IMR-90 (cell line): Measurements from ENCODE around the gene HJURP. TPM values are rescaled to one million over a fixed set of nuclear protein-coding genes. Genes with fewer than 3 reads are reported as not detected.

ENCODE experiments used
- ATAC-seq: fragments of 200-7000 bp; cut with Tn5 transposase; 2 replicates; pipeline ENCODE4 v1.9.1; 2020; ENCODE audit warnings: low read depth, mild to moderate bottlenecking, moderate library complexity
- BruUV-seq: library from RNA; stranded (reverse); fragments of 400-500 nt; replicated peaks from 2 replicates; lab custom pipeline; 2021; lab: Mats Ljungman, UMichigan
- CTCF ChIA-PET: fragments of 300-600 bp; formaldehyde crosslinking; extraction: SDS; loops from one replicate; lab custom pipeline; 2021; ENCODE audit warnings: antibody characterized with exemption; lab: Yijun Ruan, JAX
- POLR2A ChIA-PET: fragments of 300-600 bp; sonication (Branson Sonifier 250); formaldehyde crosslinking; loops from one replicate; lab custom pipeline; 2022; ENCODE audit warnings: antibody characterized with exemption; ENCODE audit not compliant: unreplicated experiment; lab: Charles Lee
- DNase-seq: peaks from one replicate; pipeline ENCODE4 v3.0.0; 2013
- H2AFZ ChIP-seq: replicated peaks from 2 replicates; pipeline ENCODE3; 2013; ENCODE audit warnings: low read length, mild to moderate bottlenecking; ENCODE audit not compliant: poor library complexity
- H2AK5ac ChIP-seq: 2 replicates; pipeline ENCODE4 v1.6.1; 2013; ENCODE audit warnings: low read depth, low read length, inconsistent platforms
- H2AK9ac ChIP-seq: replicated peaks from 2 replicates; pipeline ENCODE3; 2013; ENCODE audit warnings: mild to moderate bottlenecking, low read depth, low read length, moderate library complexity; ENCODE audit not compliant: poor library complexity
- H2BK120ac ChIP-seq: 2 replicates; pipeline ENCODE4 v1.6.1; 2013; ENCODE audit warnings: low read depth, low read length, inconsistent platforms
- H2BK15ac ChIP-seq: 3 replicates; pipeline ENCODE4 v1.6.1; 2013; ENCODE audit warnings: low read depth, low read length, inconsistent platforms
- H2BK20ac ChIP-seq: 2 replicates; pipeline ENCODE4 v1.6.1; 2013; ENCODE audit warnings: low read depth, mild to moderate bottlenecking, inconsistent platforms, low read length, moderate library complexity
- H2BK5ac ChIP-seq: 2 replicates; pipeline ENCODE4 v1.6.1; 2013; ENCODE audit warnings: mild to moderate bottlenecking, low read depth, low read length, inconsistent platforms; ENCODE audit not compliant: poor library complexity, severe bottlenecking
- H3K14ac ChIP-seq: replicated peaks from 2 replicates; pipeline ENCODE4 v1.6.1; 2013; ENCODE audit warnings: low read depth, low read length, inconsistent platforms
- H3K18ac ChIP-seq: 2 replicates; pipeline ENCODE4 v1.6.1; 2013; ENCODE audit warnings: low read depth, low read length, control low read depth
- H3K23ac ChIP-seq: 2 replicates; pipeline ENCODE4 v1.6.1; 2013; ENCODE audit warnings: low read depth, low read length, inconsistent platforms
- H3K27ac ChIP-seq: 2 replicates; pipeline ENCODE4 v1.5.1; 2013; ENCODE audit warnings: mild to moderate bottlenecking, control low read depth, low read length; ENCODE audit not compliant: insufficient read depth
- H3K27me3 ChIP-seq: 2 replicates; pipeline ENCODE4 v1.6.1; 2013; ENCODE audit warnings: low read length; ENCODE audit not compliant: control insufficient read depth, insufficient read depth
- H3K36me3 ChIP-seq: 2 replicates; pipeline ENCODE4 v1.6.1; 2013; ENCODE audit warnings: low read length, mixed read lengths; ENCODE audit not compliant: control insufficient read depth, insufficient read depth
- H3K4ac ChIP-seq: 2 replicates; pipeline ENCODE4 v1.6.1; 2013; ENCODE audit warnings: low read depth, low read length, inconsistent platforms
- H3K4me1 ChIP-seq: 2 replicates; pipeline ENCODE4 v1.6.1; 2013; ENCODE audit warnings: low read length, mixed read lengths; ENCODE audit not compliant: control insufficient read depth, insufficient read depth
- H3K4me2 ChIP-seq: 2 replicates; pipeline ENCODE4 v1.6.1; 2013; ENCODE audit warnings: low read depth, mild to moderate bottlenecking, control low read depth, low read length, moderate library complexity
- H3K4me3 ChIP-seq: 2 replicates; pipeline ENCODE4 v1.5.1; 2013; ENCODE audit warnings: low read depth, mild to moderate bottlenecking, control low read depth, low read length, moderate library complexity; ENCODE audit not compliant: insufficient read depth
- H3K56ac ChIP-seq: 2 replicates; pipeline ENCODE4 v1.6.1; 2013; ENCODE audit warnings: low read length, inconsistent platforms; ENCODE audit not compliant: insufficient read depth; ENCODE audit errors: extremely low read depth
- H3K79me1 ChIP-seq, 2 experiments: 2 replicates each; pipeline ENCODE4 v1.6.1; 2013; ENCODE audit warnings: low read length in 2 of 2, inconsistent platforms in 1 of 2, low read depth in 1 of 2
- H3K9ac ChIP-seq: 2 replicates; pipeline ENCODE4 v1.6.1; 2013; ENCODE audit warnings: low read depth, low read length, control low read depth
- H3K9me1 ChIP-seq: 2 replicates; pipeline ENCODE4 v1.6.1; 2013; ENCODE audit warnings: low read length, inconsistent platforms; ENCODE audit not compliant: insufficient read depth
- H3K9me3 ChIP-seq: 2 replicates; pipeline ENCODE4 v1.6.1; 2013; ENCODE audit warnings: low read length; ENCODE audit not compliant: control insufficient read depth, insufficient read depth
- H4K20me1 ChIP-seq: 2 replicates; pipeline ENCODE4 v1.6.1; 2013; ENCODE audit warnings: low read length, inconsistent platforms; ENCODE audit not compliant: insufficient read depth
- H4K5ac ChIP-seq: 2 replicates; pipeline ENCODE4 v1.6.1; 2013; ENCODE audit warnings: mild to moderate bottlenecking, low read depth, low read length, control low read depth
- H4K8ac ChIP-seq, 2 experiments: 2 replicates each; pipeline ENCODE4 v1.6.1; 2013; ENCODE audit warnings: low read depth in 2 of 2, low read length in 2 of 2, control low read depth in 1 of 2, inconsistent platforms in 1 of 2
- H4K91ac ChIP-seq: 2 replicates; pipeline ENCODE4 v1.6.1; 2013; ENCODE audit warnings: low read depth, low read length, inconsistent platforms; ENCODE audit not compliant: insufficient read depth
- CHD1 ChIP-seq: IDR thresholded peaks from 2 replicates; pipeline ENCODE4 v1.6.1; 2012; ENCODE audit warnings: low read depth, low read length, improper control_type of control experiment
- RAD21 ChIP-seq: IDR thresholded peaks from 2 replicates; pipeline ENCODE4 v1.6.1; 2012; ENCODE audit warnings: low read length, improper control_type of control experiment
- WGBS, 2 experiments: methylation state at CpG; one replicate each; pipeline versions ENCODE4 v1.1.5 to v1.1.7; 2013; ENCODE audit warnings: missing lambda C conversion rate in 2 of 2; ENCODE audit not compliant: insufficient read length in 1 of 2; ENCODE audit errors: extremely low coverage in 2 of 2; 5-methylcytosine and 5-hydroxymethylcytosine counted together
- dilution Hi-C: fragments of 300-500 bp; cut with HindIII; formaldehyde crosslinking; loops from one replicate; pipeline ENCODE4 v1.14.3; 2018; ENCODE audit warnings: low sequenced_read_pairs; ENCODE audit not compliant: unreplicated experiment
- in situ Hi-C: fragments of 300-500 bp; cut with MboI; formaldehyde crosslinking; loops from 3 replicates; pipeline ENCODE4 v1.14.3; 2019; ENCODE audit warnings: low sequenced_read_pairs, inconsistent platforms, mixed read lengths
- intact Hi-C: fragments of 100-400 bp; cut with micrococcal nuclease; formaldehyde crosslinking; loops from 2 replicates; pipeline ENCODE4 v1.10.0; 2022
- polyA plus RNA-seq, 3 experiments: library from polyadenylated mRNA; depleted of rRNA; stranded (reverse); fragments of >200 nt; gene quantifications; 2 replicates each; pipeline ENCODE4 v1.2.3, GENCODE V29; 2012; ENCODE audit warnings: low replicate concordance in 1 of 3
- total RNA-seq: library from RNA; depleted of rRNA; stranded (reverse); fragments of >200 nt; gene quantifications from 2 replicates; pipeline ENCODE4 v1.2.3, GENCODE V29; 2012

The HJURP gene
- total and polyA plus RNA-seq, 2 of the 4 experiments (the other 2 are of a cell fraction) = 22.6 to 26.5 TPM

DNA sequence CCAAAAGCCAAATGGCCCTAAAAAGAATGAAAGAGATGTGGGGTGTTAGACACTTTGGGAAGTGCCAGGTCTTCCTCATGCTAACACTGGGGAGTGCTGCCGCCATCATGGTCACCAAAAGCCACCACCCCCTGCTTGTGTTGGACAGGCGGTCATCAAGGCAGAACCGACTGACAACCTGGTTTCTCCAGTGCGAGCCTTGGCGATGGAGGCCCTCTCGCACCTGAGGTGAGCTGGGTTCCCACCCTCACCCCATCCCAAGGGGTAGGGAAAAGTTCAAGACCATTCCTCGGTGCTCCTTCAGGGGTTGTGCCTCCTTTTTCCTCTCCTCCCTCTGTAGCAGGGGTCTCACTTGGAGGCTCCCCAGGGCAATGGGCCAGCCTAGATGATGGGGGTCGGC, 42.6 kb downstream of the HJURP start:
- dilution Hi-C loops = no loop called here
- Histone ChIP-seq H4K91ac (no peak overlapping the region), H3K4me1 (no peaks in the 10 kb centered on the region), H3K27me3 (peaks cover 27% of the 10 kb centered on the region), H3K56ac (no peak overlapping the region), H3K4ac (no peak overlapping the region), H2AK9ac (no peak overlapping the region), H2BK20ac (no peak overlapping the region), H3K23ac (no peak overlapping the region), H3K79me1 (no peaks in the 10 kb centered on the region), H4K20me1 (no peaks in the 10 kb centered on the region), H3K4me3 (no peak overlapping the region), H3K27ac (no peak overlapping the region), H3K9me3 (no peaks in the 10 kb centered on the region), H3K9ac (no peak overlapping the region), H3K36me3 (no peaks in the 10 kb centered on the region), H3K4me2 (no peak overlapping the region), H3K9me1 (no peaks in the 10 kb centered on the region), H2AFZ (no peak overlapping the region), H2BK120ac (no peak overlapping the region), H4K5ac (no peak overlapping the region), H2BK5ac (no peak overlapping the region), H2AK5ac (no peak overlapping the region), H3K18ac (no peak overlapping the region), H2BK15ac (no peak overlapping the region), H4K8ac (no peak overlapping the region), H3K14ac (no peak overlapping the region)
- ATAC-seq = no peak
- intact Hi-C loops = no loop called here
- 70% methylated on average over 2 of the region's 8 CpGs; no CpG with 5 or more reads in 1 of the 2 experiments for WGBS, 2 experiments
- no TSS peak for BruUV-seq
- CTCF ChIA-PET = no interaction called here
- POLR2A ChIA-PET = no interaction called here
- in situ Hi-C loops = no loop called here
- no peak for DNase-seq
- TF ChIP-seq RAD21 = no peak
- no peak for TF ChIP-seq CHD1
